Stimulated activated CD4-positive, alpha-beta T cell treated with anti-CD3 and anti-CD28 coated beads, TNF-alpha, amount 100 ng/mL, for 48 hours (primary cell): ENCODE data around the gene LAMB1.
"Not testable (repeated sequence)": the region's sequence is repeated elsewhere in the genome, so short reads cannot be mapped to it uniquely, and the experiment has no call there.

Source experiments
- DNase-seq, 3 donors: peaks; one replicate each; pipeline ENCODE4 v3.0.0-alpha.2; 2020; ENCODE audit warnings: low read depth in 3 of 3

LAMB1 gene

DNA sequence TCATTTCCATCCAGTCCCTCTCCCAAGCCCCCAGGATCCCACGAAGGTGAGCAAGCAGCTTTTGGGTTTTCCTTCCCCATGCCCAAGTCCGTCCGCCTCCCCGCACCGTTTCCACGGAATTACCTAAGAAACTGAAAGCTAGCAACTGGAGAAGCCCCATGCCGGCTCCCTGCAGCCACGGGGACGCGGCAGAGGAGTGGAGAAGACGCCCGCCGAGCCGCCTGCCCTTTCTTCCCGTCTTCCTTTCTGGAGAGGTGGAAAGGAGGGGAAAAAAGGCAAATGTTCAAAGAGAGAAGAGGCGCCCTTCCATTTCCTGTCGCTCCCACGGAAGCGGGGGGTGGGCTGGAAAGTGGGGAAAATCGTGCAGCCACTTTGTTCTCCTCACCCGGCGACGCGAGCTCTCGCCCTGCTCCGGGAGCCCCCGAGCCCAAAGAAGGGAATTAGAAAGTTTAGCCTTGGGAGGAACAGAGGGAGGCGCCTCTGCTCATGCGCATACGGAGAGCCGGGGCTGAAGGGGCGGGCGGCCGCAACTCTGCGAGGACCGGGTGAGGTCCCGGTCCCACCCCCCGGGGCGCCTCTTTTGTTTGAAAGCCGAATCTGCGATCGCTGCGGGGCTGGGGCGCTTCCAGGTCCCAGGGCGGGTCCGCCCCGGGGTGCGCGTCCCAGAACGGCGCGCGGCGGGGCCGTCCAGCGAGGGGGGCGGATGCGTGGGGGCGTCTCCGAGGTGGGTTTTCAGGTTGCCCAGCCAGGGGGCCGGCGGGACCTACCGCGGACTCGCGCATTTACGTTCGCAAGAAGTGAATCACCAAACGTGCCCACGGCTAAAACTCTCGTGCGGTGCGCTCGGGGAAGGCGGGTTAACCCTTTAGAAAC lies at the start of gene LAMB1:
LAMB1 (minus strand) TSS at position 436 of the 873 bp plus-strand sequence; CDS start at position 160, 276 bp downstream.
- no peak for DNase-seq

DNA sequence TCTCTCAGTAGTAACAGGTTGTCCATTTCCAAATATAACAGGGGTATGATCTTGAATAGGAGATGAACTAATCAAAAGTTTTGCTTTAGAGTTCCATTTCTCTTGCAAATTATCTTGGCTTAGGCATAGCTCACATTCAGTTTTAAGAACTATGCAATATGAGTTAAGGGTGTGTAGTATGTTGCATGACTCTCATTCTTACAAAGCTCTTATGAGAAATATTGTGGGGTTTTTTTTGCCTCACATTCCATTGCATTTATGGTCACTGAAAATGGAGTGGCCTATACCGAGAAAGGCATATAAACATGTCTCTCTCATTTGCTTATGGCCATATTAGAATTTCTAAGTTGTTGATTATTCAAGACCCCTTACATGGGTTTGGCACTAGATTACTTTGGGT lies 48.5 kb upstream of the LAMB1 start:
- DNase-seq = no peak

DNA sequence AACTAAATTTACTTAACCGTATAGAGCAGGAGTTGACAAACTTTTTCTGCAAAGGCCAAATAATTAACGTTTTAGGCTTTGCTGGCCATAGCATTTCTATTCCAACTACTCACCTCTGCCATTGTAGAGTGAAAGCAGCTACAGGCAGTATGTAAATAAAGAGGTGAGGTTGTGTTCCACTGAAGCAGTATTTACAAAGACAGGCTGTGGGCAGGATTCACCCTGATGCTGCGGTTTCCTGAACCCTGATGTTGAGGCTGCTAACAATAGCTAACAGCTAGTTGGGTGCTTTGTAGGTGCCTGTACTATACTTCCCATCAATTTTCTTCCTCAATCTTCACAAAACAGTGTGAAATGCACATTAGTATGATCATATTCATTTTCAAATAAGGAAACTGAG lies 47.0 kb upstream of the LAMB1 start:
- no peak for DNase-seq

DNA sequence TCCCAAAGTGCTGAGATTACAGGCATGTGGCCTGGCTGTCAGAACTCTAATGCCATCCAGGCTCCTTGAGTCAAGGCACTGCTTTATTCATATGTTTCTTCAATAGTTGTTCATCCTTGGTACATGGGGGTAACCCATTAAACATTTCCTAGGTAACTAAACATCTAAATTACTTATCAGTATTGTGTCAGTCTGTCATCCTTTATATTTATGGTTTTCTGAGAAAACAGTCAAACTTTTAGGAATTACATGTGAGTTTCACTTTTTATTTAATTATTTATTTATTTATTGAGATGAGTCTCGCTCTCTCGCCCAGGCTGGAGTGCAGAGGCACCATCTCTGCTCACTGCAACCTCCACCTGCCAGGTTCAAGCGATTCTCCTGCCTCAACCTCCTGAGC lies 45.5 kb upstream of the LAMB1 start:
- DNase-seq = no peak

DNA sequence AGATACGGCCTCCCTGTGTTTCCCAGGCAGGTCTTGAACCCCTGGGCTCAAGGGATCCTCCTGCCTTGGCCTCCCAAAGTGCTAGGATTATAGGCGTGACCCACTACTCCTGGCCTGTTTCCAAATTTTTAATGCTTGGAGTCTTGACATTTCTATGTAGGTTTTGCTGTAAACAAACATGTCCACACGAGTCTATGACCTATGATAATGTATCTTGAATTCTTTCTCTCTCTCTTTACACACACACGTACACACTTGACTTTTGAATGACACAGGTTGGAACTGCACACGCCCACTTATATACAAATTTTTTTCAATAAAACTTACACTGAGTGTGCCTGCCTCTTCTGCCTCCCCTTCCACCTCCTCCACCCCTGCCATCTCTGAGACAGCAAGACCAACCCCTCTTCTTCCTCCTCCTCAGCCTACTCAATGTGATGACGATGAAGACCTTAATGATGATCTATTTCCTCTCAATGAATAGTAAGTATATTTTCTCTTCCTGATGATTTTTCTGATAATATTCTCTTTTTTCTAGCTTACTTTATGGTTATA lies 44.1 kb upstream of the LAMB1 start:
- DNase-seq = no peak

DNA sequence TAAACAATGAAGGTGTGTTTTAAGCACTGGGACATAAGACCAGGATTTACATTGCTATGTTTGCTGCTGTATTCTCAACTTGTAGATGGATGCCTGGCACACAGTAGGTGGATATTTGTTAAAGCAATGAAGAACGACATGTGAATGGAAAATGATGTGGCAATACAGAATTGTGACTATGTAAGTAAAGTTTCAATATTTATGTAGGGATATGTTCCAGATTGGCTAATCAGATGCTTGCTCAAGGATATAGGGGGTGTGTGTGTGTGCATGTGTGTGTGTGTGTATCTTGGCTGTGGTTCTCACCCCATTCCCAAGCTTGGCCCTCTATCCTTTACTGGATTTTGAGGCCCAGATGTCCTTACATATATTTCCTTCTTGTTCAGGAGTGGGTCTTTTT lies 42.7 kb upstream of the LAMB1 start:
- no peak for DNase-seq

DNA sequence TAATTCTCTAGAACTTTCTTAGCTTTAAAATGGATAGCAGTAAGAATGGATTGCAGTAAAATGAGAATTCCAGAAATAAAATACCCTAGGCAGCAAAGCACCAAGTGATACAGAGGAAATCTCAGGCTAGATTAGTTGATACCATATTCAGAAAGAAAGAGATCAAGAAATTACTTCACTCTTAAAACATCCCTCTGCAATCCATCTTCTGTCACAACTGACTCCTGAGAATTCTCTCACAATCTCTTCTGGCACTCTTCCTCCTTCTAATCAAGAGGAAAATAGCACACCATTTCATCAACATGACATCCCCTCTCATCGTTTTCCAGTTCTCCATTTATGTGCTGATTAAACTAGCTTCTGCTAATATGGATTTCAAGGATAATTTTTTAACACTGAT lies 42.2 kb upstream of the LAMB1 start:
- DNase-seq = no peak

DNA sequence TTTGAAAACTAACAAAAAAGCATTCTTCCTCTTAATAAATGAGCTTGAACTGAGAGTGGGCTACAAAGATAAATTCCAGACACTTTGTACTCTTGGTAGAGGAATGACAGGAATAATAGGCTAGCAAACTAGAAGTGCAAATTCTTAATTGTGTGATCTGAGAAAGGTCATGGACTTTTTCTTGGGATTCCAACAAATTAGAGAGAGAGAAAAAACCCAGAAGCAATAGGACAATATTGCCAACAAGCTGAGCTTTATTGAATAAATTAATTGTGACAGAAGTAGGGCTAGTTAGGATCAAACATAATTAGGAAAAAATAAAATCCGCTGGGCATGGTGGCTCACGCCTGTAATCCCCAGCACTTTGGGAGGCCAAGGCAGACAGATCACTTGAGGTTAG lies 41.4 kb upstream of the LAMB1 start:
- no peak for DNase-seq

DNA sequence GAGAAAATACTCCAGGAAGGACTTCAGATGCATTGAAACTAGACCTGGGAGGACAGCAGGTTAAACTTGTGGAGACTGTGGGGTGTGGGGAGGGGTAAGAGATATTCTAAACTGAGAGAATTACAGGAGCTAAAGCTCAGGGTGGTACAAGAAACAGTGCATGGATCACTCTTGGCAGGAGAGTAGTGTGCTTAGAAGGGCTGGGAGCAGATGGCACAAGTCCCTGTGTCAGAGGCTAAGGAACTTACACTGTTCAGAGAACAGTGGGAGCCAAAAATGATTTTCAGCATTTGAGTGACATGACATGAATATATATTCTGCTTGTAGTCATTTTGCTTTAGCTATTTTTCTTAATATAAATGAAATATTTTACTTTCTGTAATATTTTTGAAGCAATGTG lies 36.0 kb upstream of the LAMB1 start:
- DNase-seq = no peak

DNA sequence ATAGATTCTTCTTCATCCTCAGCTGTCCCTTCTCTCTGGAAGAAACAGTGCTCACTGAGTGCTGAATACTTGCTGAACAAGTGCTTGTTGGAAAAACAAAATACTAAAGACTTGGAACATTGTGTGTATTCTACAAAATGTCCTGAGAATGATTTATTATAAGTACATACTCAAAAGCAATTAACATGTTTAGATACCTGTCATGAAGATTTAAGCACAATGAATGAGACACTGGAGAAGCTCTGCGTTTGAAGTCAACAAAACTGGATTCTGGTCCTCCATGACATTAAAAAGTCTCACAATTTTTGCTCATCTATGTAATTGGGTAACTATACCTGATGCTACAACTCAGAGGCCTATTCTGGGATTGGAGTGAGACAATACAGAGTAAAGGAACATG lies 34.8 kb upstream of the LAMB1 start:
- DNase-seq = no peak

DNA sequence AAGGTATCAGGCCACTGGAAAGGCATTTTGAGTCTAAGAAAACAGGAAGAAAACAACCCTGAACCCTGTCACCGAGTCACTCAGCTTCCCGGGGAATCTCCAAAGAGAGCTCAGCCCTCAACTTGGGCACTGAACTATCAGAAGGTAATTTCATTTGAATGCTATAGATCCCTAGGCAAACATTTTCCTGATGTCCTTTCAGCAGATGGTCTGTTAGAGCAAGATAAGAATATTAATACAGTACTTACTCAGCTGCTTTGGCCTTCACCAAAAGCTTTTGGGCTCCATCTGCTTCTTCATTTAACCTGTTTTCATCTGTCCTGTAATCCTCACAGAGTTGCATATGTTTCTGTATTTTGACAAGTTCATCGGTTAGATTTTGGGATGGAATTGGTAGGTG lies 34.2 kb upstream of the LAMB1 start:
- DNase-seq = no peak

DNA sequence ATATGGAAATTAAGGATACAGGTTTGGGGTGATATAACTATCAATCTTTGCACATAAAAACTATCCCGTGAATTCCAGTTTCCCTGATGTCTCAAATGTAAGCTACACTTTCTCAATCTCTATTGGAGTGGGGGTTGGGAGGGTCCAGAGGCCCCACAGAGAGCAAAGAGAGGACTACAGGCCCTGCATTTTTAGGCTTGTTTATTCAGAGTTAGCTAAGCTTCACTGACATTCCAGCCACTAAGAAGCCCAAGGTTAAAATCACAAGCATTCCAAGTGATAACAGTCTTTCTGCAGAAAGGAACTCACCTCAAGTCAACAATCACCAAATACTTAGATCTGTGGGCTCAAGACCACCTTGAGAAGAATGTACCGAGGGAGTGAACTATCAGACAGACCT lies 31.6 kb upstream of the LAMB1 start:
- DNase-seq = no peak

DNA sequence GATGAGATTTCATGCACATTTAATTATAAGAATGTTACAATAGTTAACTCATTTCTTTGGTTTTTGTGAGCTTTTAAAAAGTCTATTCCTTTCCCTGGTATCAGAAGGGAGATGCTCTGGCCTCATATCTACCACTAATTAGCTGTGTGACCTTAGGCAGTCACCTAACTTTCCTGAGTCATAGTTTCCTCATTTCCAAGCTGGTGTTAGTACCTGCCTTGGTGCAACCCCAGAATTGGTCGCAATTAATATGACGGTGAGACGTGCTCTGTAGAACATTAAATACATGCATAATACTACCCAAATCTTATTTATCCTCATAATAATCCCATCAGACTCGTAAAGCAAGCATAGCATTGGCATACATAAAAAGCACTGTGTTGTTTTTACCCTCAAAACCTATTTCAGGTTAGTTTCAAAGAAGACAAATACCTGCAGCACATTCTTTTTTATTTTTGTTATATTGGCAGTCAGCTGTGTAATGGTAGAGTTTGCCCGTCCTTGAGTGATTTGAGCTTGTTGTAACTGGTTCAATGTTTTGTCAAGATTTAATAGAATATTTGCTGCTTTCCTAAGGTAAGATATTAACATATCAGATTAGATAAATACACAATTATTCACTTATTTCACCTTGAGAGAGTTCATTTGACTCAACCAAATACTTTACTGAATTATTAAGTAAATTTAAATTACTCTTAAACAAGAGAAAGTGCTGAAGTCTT lies 31.0 kb upstream of the LAMB1 start:
- no peak for DNase-seq

DNA sequence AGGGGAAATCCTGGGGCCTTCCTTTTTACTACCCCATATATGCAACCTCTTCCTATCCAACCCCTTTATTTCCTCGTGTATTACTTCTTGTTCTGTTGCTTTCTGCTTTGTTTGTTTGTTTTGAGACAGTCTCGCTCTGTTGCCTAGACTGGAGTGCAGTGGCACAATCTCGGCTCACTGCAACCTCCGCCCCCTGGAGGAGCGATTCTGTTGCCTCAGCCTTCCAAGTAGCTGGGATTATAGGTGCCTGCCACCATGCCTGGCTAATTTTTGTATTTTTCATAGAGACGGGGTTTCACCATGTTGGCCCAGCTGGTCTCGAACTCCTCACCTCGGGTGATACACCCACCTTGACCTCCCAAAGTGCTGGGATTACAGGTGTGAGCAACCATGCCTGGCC lies 30.3 kb upstream of the LAMB1 start:
- not testable (repeated sequence) for DNase-seq

DNA sequence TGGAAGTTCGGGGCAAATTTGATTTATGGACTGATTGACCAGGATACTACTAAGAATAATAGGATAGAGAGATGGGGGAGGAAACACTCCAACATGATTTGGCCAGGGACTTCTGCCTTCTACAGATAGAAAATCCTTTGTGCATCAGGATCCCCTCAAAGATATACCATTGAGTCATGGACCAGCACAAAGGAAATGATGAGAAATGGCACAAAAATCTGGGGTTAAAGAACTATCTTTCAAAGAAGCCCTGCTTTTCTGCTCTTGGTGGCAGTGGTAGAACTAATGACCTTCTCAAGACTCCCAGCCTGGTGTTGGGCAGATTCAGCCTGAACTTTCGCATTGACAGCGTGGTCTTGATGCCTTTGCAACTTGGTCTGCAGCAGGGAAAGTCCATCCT lies 27.6 kb upstream of the LAMB1 start:
- DNase-seq = no peak

DNA sequence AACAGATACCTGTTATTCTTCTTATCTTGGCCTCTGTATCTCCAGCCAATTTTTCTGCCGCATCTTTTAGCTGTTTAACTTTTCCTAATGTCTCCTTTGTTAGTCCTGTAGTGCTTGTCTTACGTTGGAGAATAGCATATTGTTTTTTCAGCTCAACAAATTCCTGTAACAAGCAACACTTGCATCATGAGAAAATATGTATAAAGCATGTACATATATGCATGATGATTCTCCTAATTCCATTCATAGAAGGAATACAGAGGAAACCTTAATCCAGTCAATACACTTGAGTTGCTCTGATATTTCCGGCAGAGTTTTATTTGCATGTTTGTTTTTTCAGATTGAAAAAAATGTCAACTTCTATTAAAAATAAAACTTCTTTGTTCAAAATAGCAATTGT lies 26.1 kb upstream of the LAMB1 start:
- DNase-seq = no peak

DNA sequence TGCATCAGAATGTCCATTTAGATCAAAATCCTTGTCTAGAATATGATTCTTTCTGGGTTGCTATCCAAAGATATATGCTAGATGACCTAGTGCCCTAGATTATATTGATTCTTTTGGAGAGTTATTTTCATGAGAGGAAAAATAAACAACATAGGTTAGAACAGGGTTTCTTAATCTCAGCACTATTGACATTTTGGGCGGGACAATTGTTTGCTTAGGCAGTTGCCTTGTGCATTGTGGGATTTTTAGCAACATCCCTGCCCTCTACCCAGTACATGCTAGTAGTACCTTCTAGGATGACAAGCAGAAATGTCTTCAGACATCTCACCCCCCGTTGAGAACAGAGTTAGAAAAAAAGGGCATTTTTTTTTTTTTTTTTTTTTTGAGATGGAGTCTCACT lies 25.1 kb upstream of the LAMB1 start:
- DNase-seq = no peak

DNA sequence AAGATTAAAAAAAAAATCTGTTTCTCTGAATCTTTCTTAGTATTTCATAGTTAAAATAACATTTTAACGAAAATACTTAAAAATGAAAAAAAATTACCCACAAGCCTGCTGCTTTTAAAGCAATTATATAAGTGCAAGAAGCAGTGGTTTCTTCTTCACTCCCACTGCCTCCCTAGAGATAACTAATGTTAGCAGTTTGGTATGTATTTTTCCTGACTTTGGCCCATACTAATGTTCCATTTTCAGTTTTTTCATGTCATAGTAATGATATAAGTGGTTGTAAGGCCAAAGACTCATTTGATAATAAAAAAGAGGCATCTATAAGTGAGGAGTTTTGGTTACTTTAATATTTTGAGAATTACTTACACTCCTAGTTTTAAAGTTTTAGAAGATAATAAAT lies 24.3 kb upstream of the LAMB1 start:
- DNase-seq = no peak

DNA sequence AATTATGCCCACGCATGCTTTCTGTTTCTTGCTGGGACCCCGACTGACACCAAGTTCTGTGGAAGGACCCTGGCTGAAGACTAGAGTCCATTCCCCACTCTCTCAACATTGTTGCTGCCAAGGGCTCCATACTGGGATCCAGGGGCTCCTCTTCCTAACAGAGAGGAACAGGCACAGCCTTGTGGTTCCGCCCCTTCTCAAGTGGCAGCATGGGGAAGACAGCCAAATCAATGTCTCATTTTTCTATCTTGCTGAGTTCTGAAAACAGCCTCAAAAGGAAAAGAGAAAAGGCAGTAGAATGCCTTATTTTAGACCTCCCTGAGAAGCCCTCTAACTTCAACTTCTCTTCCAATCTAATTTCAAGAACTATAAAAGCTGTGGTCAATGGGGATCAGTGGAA lies 23.7 kb upstream of the LAMB1 start:
- DNase-seq = no peak

DNA sequence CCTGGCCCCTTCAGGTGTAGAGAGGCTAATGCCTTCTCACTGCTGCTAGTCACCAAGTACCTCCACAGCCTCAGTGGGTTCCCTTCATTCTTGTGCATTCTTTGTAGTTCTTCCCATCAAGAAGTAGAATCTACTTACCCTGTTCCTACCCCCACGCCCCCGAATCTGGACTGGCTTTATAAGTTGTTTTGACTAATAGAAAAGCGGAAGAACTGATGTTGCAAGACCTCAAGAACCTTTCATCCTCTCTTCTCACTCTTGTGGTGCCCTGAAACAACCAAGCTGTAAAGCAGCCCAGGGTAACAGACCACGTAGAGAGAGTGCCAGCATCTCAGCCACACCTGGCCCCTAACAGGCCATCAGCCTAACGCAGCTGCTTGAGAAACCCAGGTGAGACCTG lies 23.2 kb upstream of the LAMB1 start:
- no peak for DNase-seq

DNA sequence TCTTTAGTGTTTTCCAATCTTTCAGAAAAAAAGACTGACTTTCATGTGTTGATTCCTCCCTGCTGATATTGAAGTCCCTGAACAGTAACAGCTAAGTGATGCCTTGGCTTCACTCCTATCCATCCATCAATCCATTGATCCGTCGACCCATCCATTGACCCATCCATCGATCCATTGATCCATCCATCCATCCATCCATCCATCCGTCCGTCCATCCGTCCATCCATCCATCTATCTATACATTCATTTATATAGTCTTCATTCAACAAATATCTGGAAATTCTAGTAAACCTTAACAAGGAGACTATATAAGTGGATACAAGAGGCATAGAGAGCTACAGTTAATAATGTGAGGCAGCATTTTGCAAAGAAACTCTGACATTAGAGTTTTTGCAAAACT lies 21.6 kb upstream of the LAMB1 start:
- DNase-seq = no peak

DNA sequence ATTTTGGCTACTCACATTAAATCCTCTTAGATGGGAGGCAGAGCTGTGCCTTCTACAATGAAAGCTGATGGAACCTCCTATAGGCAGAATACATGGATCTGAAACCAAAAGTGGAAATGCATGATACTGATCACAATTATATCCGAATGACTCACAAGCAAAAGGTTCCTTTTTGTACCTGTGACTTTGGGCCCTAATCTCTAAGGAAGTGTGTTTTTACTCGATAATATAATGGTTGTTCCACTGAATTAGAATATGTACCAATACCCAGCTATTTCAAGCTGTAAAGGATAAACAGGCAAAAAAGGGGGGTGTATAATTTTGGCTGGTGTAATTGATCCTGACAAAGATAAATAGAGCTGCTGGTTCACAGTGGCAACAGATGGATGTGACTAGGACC lies 17.6 kb upstream of the LAMB1 start:
- no peak for DNase-seq

DNA sequence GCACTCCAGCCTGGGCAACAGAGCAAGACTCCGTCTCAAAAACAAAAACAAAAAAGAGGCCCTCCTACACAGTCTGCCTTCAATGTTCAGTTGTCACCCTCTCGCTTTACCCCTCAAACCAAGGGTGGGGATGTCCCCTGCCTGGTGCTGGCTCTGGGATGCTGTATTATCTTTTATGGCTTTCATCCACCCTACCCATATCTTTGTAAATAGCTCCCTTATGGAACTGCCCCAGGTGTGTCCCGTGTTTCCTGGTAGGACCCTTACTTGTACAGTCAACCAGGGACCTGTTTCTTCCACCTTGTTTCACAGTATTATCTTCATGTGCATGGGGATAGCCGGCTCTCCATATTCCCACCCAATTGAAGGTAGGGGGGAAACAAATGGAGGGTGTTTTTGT lies 15.7 kb upstream of the LAMB1 start:
- DNase-seq = no peak
